MCF 10A (cell line): ENCODE measurements around the gene PSG1. TPM values are rescaled to one million over a fixed set of nuclear protein-coding genes. Genes with fewer than 3 reads are reported as not detected.
A peak's percentile ranks its signal among the peaks of the same experiment; 100 is the strongest.
"Not testable (repeated sequence)": the region's sequence is repeated elsewhere in the genome, so short reads cannot be mapped to it uniquely, and the experiment has no call there.

Experiments
- BruUV-seq: library from RNA; stranded (reverse); fragments of 400-500 nt; replicated peaks from 2 replicates; lab custom pipeline; 2021; lab: Mats Ljungman, UMichigan
- CTCF ChIA-PET: fragments of 300-600 bp; sonication (Branson Sonifier 250); formaldehyde crosslinking; extraction: SDS; loops from one replicate; lab custom pipeline; 2021; ENCODE audit warnings: antibody characterized with exemption, inconsistent platforms; lab: Yijun Ruan, JAX
- POLR2A ChIA-PET: fragments of 300-600, 350-650 bp; sonication (Branson Sonifier 250); formaldehyde crosslinking; extraction: SDS; loops from one replicate; lab custom pipeline; 2020; ENCODE audit warnings: antibody characterized with exemption, inconsistent platforms; lab: Yijun Ruan, JAX
- DNase-seq: peaks from one replicate; pipeline ENCODE4 v3.0.0-alpha.2; 2018; ENCODE audit not compliant: unreplicated experiment
- H3K27ac Mint-ChIP-seq: one replicate; pipeline ENCODE4 v1.8.0; 2022; ENCODE audit warnings: mild to moderate bottlenecking, low read depth, mixed read lengths; ENCODE audit not compliant: unreplicated experiment
- H3K27me3 Mint-ChIP-seq: one replicate; pipeline ENCODE4 v1.8.0; 2022; ENCODE audit warnings: mixed read lengths; ENCODE audit not compliant: insufficient read depth, unreplicated experiment
- H3K36me3 Mint-ChIP-seq: one replicate; pipeline ENCODE4 v1.8.0; 2022; ENCODE audit warnings: mild to moderate bottlenecking, moderate library complexity, mixed read lengths; ENCODE audit not compliant: insufficient read depth, unreplicated experiment
- H3K4me1 Mint-ChIP-seq: one replicate; pipeline ENCODE4 v1.8.0; 2022; ENCODE audit warnings: mixed read lengths; ENCODE audit not compliant: insufficient read depth, unreplicated experiment
- H3K4me3 Mint-ChIP-seq: one replicate; pipeline ENCODE4 v1.8.0; 2022; ENCODE audit warnings: mild to moderate bottlenecking, moderate library complexity, mixed read lengths; ENCODE audit not compliant: unreplicated experiment
- H3K9me3 Mint-ChIP-seq: one replicate; pipeline ENCODE4 v1.8.0; 2022; ENCODE audit warnings: mixed read lengths; ENCODE audit not compliant: unreplicated experiment
- CTCF ChIP-seq: fragments of 200-600 bp; IDR thresholded peaks from one replicate; pipeline ENCODE4 v1.8.0; 2022; ENCODE audit warnings: antibody characterized with exemption, mild to moderate bottlenecking; ENCODE audit not compliant: unreplicated experiment
- intact Hi-C: fragments of 100-400 bp; cut with micrococcal nuclease; formaldehyde crosslinking; loops from 2 replicates; pipeline ENCODE4 v1.14.1; 2022
- total RNA-seq: library from RNA; stranded (reverse); gene quantifications from 2 replicates; pipeline ENCODE4 v1.2.3, GENCODE V29; 2022

PSG1 gene
- total RNA-seq, 1 experiment from 2014 or later: not detected

- Mint-ChIP-seq H3K27me3 (no peaks in the 10 kb centered on the region), H3K9me3 (no peaks in the 10 kb centered on the region), H3K27ac (peak overlapping the region; percentile 76), H3K4me1 (peaks cover 26% of the 10 kb centered on the region), H3K36me3 (peaks cover 5% of the 10 kb centered on the region), H3K4me3 (no peak overlapping the region)
- peak; percentile 82 for DNase-seq
- ChIA-PET CTCF (interaction anchor here (1.5 kb wide), 1 partner anchor 26 kb away, joined by 5 read pairs; no protein-coding TSS in a partner anchor), POLR2A (interaction anchor here (0.8 to 1.2 kb wide), 2 partner anchors 19 to 36 kb away, joined by 3 read pairs; no protein-coding TSS in a partner anchor)
- intact Hi-C loops: loop anchor here (10.0 kb wide), 1 partner anchor 53 kb away; no protein-coding TSS in a partner anchor
- no TSS peak for BruUV-seq
- peak; percentile 19 for TF ChIP-seq CTCF
Measured at GRCh38 chr19:42831221-42832019, 48.1 kb downstream of the PSG1 start.

GRCh38 chr19:42821306-42821977 lies 58.1 kb downstream of the PSG1 start:
- H3K4me3 Mint-ChIP-seq, H3K36me3 Mint-ChIP-seq, CTCF ChIA-PET, POLR2A ChIA-PET, BruUV-seq, H3K27me3 Mint-ChIP-seq, H3K9me3 Mint-ChIP-seq, intact Hi-C loops, H3K27ac Mint-ChIP-seq: not testable (repeated sequence)
- H3K4me1 Mint-ChIP-seq: peaks cover 14% of the 10 kb centered on the region
- peak; percentile 42 for DNase-seq

- intact Hi-C loops, H3K36me3 Mint-ChIP-seq, H3K4me3 Mint-ChIP-seq, H3K27me3 Mint-ChIP-seq, H3K9me3 Mint-ChIP-seq, CTCF ChIA-PET, BruUV-seq, POLR2A ChIA-PET: not testable (repeated sequence)
- Mint-ChIP-seq H3K4me1 (peaks cover 14% of the 10 kb centered on the region), H3K27ac (peak overlapping the region; percentile 25)
- peak; percentile 71 for DNase-seq
Measured at GRCh38 chr19:42819960-42820650, 59.4 kb downstream of the PSG1 start.

- POLR2A ChIA-PET: no interaction called here
- intact Hi-C loops: no loop called here
Measured at GRCh38 chr19:42816894-42817293, 62.6 kb downstream of the PSG1 start.

More at GRCh38 chr19:42816894-42817293, 62.6 kb downstream of the PSG1 start:
- Mint-ChIP-seq H3K36me3 (no peaks in the 10 kb centered on the region), H3K27ac (no peak overlapping the region), H3K27me3 (no peaks in the 10 kb centered on the region), H3K4me1 (peaks cover 14% of the 10 kb centered on the region), H3K9me3 (peaks cover 7% of the 10 kb centered on the region), H3K4me3 (no peak overlapping the region)
- no peak for TF ChIP-seq CTCF
- no TSS peak for BruUV-seq
- DNase-seq: no peak
- CTCF ChIA-PET: interaction anchor here (0.6 kb wide), 1 partner anchor 1464 kb away, joined by 3 read pairs; no protein-coding TSS in a partner anchor

Other genes with a start within 250 kb of the PSG1 start
- not detected in 2 replicates for gene PSG3, start 139.2 kb downstream of the PSG1 start, total RNA-seq
- not detected in 2 replicates for gene PSG8, start 114.0 kb downstream of the PSG1 start, total RNA-seq
- not detected in 2 replicates for gene PSG6, start 38.2 kb upstream of the PSG1 start, total RNA-seq
- gene PSG7, start 57.5 kb upstream of the PSG1 start, total RNA-seq: not detected in 2 replicates
- gene PSG11, start 146.8 kb upstream of the PSG1 start, total RNA-seq: not detected in 2 replicates
- not detected in 2 replicates for gene PSG2, start 203.0 kb upstream of the PSG1 start, total RNA-seq